A172 (cell line): ENCODE data around the gene PITPNC1. TPM values are rescaled to one million over a fixed set of nuclear protein-coding genes. Genes with fewer than 3 reads are reported as not detected.
"Not testable (repeated sequence)": the region's sequence is repeated elsewhere in the genome, so short reads cannot be mapped to it uniquely, and the experiment has no call there.

ENCODE experiments used
- DNase-seq: peaks from one replicate; pipeline ENCODE4 v3.0.0-alpha.2; 2015; ENCODE audit warnings: low spot score
- total RNA-seq: library from RNA; depleted of rRNA; stranded (reverse); fragments of >200 nt; shearing (Covaris generic); gene quantifications from 2 replicates; pipeline ENCODE4 v1.2.3, GENCODE V29; 2014

PITPNC1 gene
- total RNA-seq, 1 experiment from 2014 or later, result 2.7 TPM

DNA sequence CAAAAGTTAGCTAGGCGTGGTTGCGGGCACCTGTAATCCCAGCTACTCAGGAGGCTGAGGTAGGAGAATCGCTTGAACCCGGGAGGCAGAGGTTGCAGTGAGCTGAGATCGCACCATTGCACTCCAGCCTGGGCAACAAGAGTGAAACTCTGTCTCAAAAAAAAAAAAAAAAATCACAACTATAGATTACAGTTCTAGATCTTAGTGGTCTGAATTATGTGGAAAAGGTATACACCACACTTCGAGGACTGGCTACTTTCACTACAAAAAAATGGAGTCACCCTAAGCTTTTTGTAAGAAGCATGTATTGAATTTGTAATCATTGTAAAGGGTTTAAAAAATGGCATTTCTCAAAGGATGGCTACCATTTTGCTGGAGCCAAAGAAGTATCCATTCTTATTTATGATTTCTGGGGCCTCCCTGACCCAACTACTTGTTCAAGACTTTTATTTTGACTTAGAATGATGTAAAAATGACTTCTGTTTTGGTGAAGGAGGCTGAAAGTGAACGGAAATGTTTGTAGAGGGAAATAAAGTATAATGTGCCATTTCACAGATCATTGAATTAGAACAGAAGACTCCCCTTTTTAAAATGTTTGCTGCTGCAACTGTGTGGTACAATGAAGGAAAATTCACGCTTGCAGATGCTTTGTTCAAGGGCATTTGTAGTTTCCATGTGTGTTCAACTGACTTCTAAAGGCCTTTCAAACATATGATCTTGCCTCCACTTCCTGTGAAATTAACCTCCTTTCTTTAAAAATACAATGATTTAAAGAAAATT lies 303.6 kb downstream of the PITPNC1 start:
- DNase-seq, result no peak

- no peak for DNase-seq
These were observed 305.1 kb downstream of the PITPNC1 start for GRCh38 chr17:67682196-67682595.

DNA sequence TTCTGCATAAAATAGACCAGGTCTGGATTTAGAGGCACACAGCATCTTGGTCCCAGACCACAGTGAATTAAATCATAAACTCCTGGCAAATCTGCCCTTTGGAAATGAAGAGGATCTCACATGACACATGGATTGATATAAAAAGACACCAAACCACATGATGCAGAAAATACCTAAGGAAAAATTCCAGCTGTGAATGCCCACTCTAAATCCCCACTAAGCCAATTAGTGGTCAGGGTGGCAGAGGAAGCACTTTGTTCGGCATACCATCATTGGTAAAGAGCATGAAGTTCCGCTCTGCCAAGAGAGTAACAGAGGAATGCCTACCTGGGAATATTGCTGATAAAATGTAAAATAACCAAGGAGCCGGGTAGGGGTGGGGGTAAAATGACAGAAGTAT lies 308.3 kb downstream of the PITPNC1 start:
- DNase-seq, result no peak

DNA sequence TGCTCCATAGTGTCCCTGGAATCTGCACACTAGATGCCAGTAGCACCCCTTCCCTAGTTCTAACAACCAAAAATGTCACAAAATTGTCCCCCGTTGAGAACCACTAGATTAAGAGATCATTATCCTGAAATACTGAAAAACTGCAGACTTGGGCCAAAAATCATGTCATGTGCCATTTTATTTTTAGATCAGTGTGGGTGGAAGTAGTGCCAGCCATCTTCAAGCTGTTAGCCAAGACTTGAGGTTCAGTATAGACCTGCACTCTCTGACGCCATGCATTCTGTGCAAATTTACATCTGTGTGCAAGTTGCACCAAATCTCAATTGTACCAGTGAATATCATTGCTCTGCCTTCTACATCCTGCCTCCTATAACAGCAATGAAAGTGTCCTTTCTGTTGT lies 309.2 kb downstream of the PITPNC1 start:
- no peak for DNase-seq

DNA sequence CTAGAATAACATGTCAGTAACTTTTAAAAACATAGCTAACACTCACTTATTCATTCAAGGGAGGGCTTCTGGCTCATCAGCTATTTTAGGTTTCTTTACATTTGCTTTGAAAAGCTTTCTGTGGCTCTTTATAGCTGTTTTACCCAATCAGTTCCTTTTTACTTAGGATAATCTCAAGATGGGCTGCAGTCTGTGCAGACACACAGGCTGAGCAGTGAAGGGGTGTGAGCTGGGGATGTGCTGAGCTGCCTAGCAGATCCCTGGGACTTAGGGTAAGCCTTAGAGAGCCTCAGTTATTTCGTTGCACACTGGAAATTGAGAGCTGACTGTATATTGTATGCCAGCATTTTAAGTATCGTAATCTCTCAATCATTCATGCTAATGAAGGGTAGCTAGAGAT lies 310.4 kb downstream of the PITPNC1 start:
- no peak for DNase-seq

- DNase-seq, result peak; percentile 72
These were observed 312.6 kb downstream of the PITPNC1 start for GRCh38 chr17:67689534-67690177.

DNA sequence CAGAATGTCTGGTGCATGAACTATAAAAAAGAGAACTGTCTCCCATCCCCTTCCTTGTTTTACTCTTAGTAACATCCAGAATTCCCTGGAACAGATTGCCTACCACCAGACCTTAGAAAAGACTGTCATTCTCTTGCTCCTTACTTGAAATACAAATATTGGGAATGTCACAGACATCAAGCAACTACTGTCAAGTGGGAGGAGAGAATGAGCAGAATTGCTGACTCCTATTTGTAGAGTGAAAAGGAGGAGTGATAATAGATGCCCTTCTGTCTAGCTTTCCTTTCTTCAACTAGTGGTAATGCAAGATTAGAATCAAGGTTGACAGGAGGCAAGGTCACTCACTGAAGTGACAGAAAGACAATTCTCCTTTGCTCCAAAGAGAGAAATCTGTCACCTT lies 316.7 kb downstream of the PITPNC1 start:
- DNase-seq, result no peak

- DNase-seq, result no peak
These were observed 319.3 kb downstream of the PITPNC1 start for GRCh38 chr17:67696347-67696746.

DNA sequence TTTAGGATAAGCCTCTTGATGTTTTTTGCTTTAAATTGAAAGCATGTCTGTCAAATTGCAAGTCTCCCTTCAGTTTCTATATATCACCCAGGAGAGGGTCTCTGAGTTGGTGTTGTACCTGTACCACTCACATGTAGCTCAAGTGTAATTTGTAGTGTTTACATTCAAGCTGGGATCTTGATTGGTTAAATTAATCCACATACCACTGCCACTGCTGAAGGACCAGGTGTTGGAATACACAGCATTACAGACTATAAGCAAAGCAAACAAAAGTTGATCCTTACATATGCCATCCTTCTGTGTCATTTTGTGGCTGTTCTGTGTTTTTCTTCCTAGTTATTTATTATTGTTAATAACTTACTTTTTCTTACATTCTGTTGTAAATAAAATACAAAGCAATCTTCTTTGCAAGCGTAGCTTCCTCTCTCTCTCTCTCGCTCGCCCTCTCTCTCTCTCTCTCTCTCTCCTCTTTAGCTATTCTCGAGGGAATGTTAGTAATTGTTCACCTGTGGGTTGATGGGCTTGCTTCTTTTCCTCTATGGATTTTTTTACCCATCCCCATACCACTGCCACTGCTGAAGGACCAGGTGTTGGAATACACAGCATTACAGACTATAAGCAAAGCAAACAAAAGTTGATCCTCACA lies 319.9 kb downstream of the PITPNC1 start:
- DNase-seq, result no peak

DNA sequence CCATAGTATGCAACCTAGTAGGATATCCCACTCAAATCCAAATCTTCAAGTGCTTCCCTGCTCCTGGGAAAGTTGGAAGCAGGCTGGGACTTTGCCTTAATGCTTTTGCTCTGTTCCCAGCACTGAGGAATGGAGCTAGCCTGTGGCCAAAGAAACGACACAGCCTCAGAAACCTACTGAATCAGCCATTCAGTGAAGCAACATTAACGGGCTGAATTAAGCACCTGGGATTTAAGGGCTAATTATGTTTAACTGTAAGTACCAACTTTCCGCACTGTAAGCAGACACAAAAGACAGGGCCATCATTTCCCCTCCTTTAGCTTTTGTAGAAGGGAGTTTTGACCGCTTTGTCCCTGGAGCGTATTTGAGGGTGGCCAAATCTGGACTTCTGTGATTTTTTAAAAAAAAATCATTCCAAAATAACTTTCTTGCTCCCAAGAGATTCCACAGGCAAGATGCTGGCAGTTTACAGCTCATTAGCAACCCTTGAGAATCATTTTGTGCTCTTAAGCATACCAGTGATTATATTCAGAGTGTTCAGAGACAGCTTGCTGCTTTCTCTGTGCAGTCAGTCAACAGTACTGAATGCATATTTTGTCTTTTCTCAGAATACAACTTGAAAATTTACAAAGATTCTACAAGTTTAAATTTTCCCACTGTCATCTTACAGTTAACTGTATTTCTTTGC lies 323.1 kb downstream of the PITPNC1 start:
- DNase-seq, result no peak

DNA sequence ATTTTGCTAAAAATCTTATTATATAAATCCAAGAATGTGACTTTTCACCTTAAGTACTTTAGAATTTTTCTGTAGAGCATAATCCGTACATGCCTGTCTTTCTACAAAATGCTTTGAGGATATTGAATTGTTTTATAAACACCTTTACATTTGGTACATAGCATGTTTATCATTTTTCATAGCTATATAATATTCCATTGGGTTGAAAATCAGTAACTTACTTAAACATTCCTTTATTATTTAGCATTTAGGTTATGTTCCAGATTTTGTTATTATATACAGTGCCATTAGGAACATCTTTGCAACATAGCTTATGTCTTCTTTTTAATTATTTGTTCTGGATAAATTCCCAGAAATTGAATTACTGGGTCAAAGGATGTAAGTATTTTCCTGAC lies 323.6 kb downstream of the PITPNC1 start:
- DNase-seq, result no peak

DNA sequence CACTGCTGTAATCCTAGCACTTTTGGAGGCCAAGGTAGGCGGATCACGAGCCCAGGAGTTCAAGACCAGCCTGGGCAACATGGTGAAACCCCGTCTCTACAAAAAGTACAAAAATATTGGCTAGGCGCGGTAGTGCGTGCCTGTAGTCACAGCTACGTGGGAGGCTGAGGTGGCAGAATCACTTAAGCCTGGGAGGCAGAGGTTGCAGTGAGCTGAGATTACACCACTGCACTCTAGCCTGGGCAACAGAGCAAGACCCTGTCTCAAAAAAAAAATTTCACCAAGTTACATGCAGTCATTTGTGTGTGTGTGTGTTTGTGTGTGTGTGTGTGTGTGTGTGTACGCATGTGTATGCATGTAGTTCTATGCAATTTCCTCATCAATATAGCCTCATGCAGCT lies 325.8 kb downstream of the PITPNC1 start:
- not testable (repeated sequence) for DNase-seq

GRCh38 chr17:67707442-67707841 lies 330.4 kb downstream of the PITPNC1 start:
- DNase-seq, result no peak

DNA sequence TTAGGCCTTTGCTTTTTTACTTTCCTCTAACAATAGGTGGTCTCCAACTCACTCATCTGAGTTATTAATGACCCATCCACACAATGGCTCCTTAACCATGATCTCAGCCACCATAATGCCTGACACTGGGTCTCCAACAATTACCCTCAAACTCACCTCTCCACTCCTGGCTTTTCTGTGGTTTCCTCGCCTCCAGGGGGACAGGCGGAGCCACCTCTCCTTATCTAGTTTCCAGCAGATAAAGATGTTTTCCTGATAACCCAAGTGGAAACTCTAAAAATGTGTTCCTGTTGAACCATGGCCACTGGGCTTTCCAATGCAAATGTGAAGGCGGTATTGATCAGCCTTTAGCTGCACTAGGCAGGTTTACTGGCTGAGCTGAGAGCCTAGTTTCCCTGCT lies 331.3 kb downstream of the PITPNC1 start:
- no peak for DNase-seq

DNA sequence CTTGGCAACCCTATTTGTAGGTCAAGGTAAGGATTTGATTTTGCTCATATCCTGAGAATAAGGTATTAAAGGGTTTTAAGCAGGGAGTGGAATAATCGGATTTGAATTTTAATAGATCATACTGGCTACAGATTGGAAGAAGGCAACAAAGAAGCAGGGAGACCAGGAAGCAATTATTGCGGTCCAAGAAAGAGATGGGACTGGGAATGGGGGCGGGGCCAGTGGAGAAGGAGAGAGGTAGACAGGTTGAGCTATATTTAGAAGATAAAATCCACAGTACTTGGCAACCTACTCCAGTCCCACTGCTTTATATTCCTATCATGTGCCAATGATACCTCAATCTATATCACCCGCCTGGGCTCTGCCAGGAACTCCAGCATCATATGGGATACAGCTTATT lies 334.8 kb downstream of the PITPNC1 start:
- DNase-seq, result no peak

DNA sequence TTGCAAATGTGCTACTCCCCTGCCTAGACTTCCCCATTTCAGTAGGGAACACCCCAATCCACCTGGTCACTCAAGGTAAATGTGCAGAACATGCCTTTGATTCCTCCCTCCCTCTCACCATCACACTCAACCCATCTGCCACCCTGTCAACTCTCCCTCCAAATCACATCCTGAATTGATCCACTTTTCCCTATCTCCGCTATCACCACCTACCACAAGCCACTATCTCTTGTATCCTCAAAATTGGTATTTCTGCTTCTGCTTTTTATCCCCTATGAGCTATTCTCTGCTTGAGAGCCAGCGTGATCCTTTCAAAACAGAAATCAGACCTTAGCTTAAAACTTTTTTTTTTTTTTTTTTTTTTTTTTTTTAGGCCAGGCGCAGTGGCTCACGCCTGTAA lies 335.3 kb downstream of the PITPNC1 start:
- no peak for DNase-seq

- DNase-seq, result no peak
These were observed 336.1 kb downstream of the PITPNC1 start for GRCh38 chr17:67713169-67713568.

- no peak for DNase-seq
These were observed 339.3 kb downstream of the PITPNC1 start for GRCh38 chr17:67716405-67716798.

- DNase-seq, result no peak
These were observed 340.1 kb downstream of the PITPNC1 start for GRCh38 chr17:67717192-67717623.

GRCh38 chr17:67717624-67718324 lies 340.7 kb downstream of the PITPNC1 start, which contains the start of gene NOL11:
NOL11 (plus strand) TSS chr17:67717936; CDS start chr17:67717948, 12 bp downstream.
- DNase-seq, result peak; percentile 96

DNA sequence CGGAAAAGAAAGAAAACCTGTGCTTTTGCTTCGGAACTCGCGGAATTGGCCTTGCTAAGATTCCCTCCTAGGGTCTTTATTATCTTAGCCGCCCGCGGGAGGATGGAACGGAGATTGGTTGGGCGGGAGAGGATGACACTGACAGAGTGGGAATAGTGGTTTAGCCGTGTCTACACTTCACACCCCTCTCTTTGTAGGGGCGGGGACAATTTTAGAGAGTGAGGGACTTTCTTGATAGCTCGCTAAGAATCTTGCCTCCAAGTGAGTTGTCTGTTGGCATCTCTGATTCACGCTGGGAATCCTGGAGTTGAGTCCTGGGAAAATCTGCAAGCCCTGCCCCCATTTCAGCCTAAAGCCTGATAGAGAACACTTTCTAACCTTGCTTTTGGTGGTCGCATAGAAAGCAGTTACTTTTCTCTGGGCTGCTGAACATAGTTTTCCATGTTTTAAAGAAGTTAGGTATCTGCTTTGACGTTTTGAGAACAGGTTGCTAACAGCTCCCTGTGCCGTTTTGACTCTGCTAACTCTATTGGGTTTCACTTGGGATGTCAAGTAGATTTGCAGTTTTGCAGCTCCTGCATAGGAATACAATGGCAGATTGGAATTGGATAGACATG lies 341.4 kb downstream of the PITPNC1 start:
- peak; percentile 58 for DNase-seq
